GM23338 (cell line): ENCODE results near the gene KIF3C. TPM values are rescaled to one million over a fixed set of nuclear protein-coding genes. Genes with fewer than 3 reads are reported as not detected.

Experiments used
- ATAC-seq: fragments of 200-7000 bp; cut with Tn5 transposase; 3 replicates; pipeline ENCODE4 v1.9.1; 2020
- DNase-seq: peaks from one replicate; pipeline ENCODE4 v3.0.0-alpha.2; 2015; ENCODE audit warnings: low spot score
- H2AFZ ChIP-seq: fragments of 200-600 bp; sonication (generic); 2 replicates; pipeline ENCODE4 v1.8.0; 2016; ENCODE audit warnings: antibody characterized with exemption, mild to moderate bottlenecking, moderate library complexity
- H3F3A ChIP-seq: fragments of 200-600 bp; sonication (generic); replicated peaks from 2 replicates; pipeline ENCODE4 v1.8.0; 2017; ENCODE audit warnings: antibody characterized with exemption, mixed run types, low read depth
- H3K27ac ChIP-seq: fragments of 200-600 bp; sonication (generic); 2 replicates; pipeline ENCODE4 v1.6.1; 2016; ENCODE audit warnings: low read depth
- H3K27me3 ChIP-seq: fragments of 200-600 bp; sonication (generic); 2 replicates; pipeline ENCODE4 v1.8.0; 2016; ENCODE audit warnings: mild to moderate bottlenecking, mixed run types, moderate library complexity; ENCODE audit not compliant: insufficient read depth
- H3K36me3 ChIP-seq: fragments of 200-600 bp; sonication (generic); 2 replicates; pipeline ENCODE4 v1.8.0; 2016; ENCODE audit warnings: mild to moderate bottlenecking; ENCODE audit not compliant: insufficient read depth
- H3K4me1 ChIP-seq: fragments of 200-600 bp; sonication (generic); 2 replicates; pipeline ENCODE4 v1.8.0; 2016; ENCODE audit warnings: mild to moderate bottlenecking, moderate library complexity; ENCODE audit not compliant: insufficient read depth
- H3K4me2 ChIP-seq: fragments of 200-600 bp; sonication (generic); 2 replicates; pipeline ENCODE4 v1.7.1; 2017; ENCODE audit warnings: mixed run types
- H3K4me3 ChIP-seq: fragments of 200-600 bp; sonication (generic); 2 replicates; pipeline ENCODE4 v1.6.1; 2016; ENCODE audit warnings: mixed run types
- H3K79me2 ChIP-seq: fragments of 200-600 bp; sonication (generic); replicated peaks from 2 replicates; pipeline ENCODE4 v1.8.0; 2017; ENCODE audit warnings: mild to moderate bottlenecking; ENCODE audit not compliant: insufficient read depth
- H3K9me2 ChIP-seq: fragments of 200-600 bp; sonication (generic); 2 replicates; pipeline ENCODE4 v1.8.0; 2017; ENCODE audit not compliant: insufficient read depth
- H4K20me1 ChIP-seq: fragments of 200-600 bp; sonication (generic); replicated peaks from 2 replicates; pipeline ENCODE4 v1.8.0; 2017; ENCODE audit warnings: mild to moderate bottlenecking; ENCODE audit not compliant: insufficient read depth
- H3K27ac Mint-ChIP-seq: 2 replicates; pipeline ENCODE4 v1.8.0; 2020; ENCODE audit warnings: inconsistent platforms, mild to moderate bottlenecking, moderate library complexity, mixed read lengths
- H3K27me3 Mint-ChIP-seq: 3 replicates; pipeline ENCODE4 v1.8.0; 2022; ENCODE audit warnings: low read depth, mild to moderate bottlenecking, moderate library complexity, mixed read lengths, inconsistent platforms; ENCODE audit not compliant: insufficient read depth, poor library complexity
- H3K36me3 Mint-ChIP-seq: 3 replicates; pipeline ENCODE4 v1.8.0; 2021; ENCODE audit warnings: low read depth, mild to moderate bottlenecking, inconsistent platforms, moderate library complexity, mixed read lengths
- H3K4me1 Mint-ChIP-seq: 3 replicates; pipeline ENCODE4 v1.8.0; 2020; ENCODE audit warnings: mild to moderate bottlenecking, inconsistent platforms, mixed read lengths
- H3K4me3 Mint-ChIP-seq: 3 replicates; pipeline ENCODE4 v1.8.0; 2021; ENCODE audit warnings: moderate library complexity, mild to moderate bottlenecking, inconsistent platforms, mixed read lengths
- H3K9me3 Mint-ChIP-seq: 3 replicates; pipeline ENCODE4 v1.8.0; 2020; ENCODE audit warnings: moderate library complexity, mild to moderate bottlenecking, inconsistent platforms, mixed read lengths
- CREB1 ChIP-seq: fragments of 250-450 bp; sonication (Bioruptor Pico); IDR thresholded peaks from 2 replicates; pipeline ENCODE4 v1.5.0; 2020; ENCODE audit warnings: low read depth, mild to moderate bottlenecking, moderate library complexity
- ETS1 ChIP-seq: IDR thresholded peaks from 2 replicates; pipeline ENCODE4 v1.6.1; 2016; ENCODE audit warnings: antibody characterized with exemption
- EZH2 ChIP-seq: fragments of 200-600 bp; sonication (generic); IDR thresholded peaks from one replicate; pipeline ENCODE4 v1.8.0; 2017; ENCODE audit warnings: antibody characterized with exemption, mild to moderate bottlenecking, low read depth; ENCODE audit not compliant: unreplicated experiment
- JUNB ChIP-seq: IDR thresholded peaks from one replicate; pipeline ENCODE4 v1.6.1; 2016; ENCODE audit warnings: antibody characterized with exemption; ENCODE audit not compliant: unreplicated experiment
- NANOG ChIP-seq: IDR thresholded peaks from 2 replicates; pipeline ENCODE4 v1.6.1; 2016; ENCODE audit warnings: antibody characterized with exemption, borderline replicate concordance
- REST ChIP-seq: IDR thresholded peaks from one replicate; pipeline ENCODE4 v1.6.1; 2018; ENCODE audit warnings: antibody characterized with exemption; ENCODE audit not compliant: unreplicated experiment
- STAT1 ChIP-seq: IDR thresholded peaks from one replicate; pipeline ENCODE4 v1.6.1; 2016; ENCODE audit warnings: antibody characterized with exemption; ENCODE audit not compliant: unreplicated experiment
- ZNF114 ChIP-seq: fragments of 250-450 bp; sonication (Bioruptor Pico); IDR thresholded peaks from 2 replicates; pipeline ENCODE4 v1.5.0; 2020; ENCODE audit warnings: mild to moderate bottlenecking, moderate library complexity
- ZNF331 ChIP-seq: fragments of 250-450 bp; sonication (Bioruptor Pico); IDR thresholded peaks from 2 replicates; pipeline ENCODE4 v1.5.0; 2020; ENCODE audit warnings: low read depth, mild to moderate bottlenecking, moderate library complexity
- ZNF462 ChIP-seq: fragments of 250-450 bp; sonication (Bioruptor Pico); IDR thresholded peaks from 2 replicates; pipeline ENCODE4 v1.5.0; 2020; ENCODE audit warnings: mild to moderate bottlenecking, moderate library complexity
- polyA plus RNA-seq: library from polyadenylated mRNA; unstranded; fragments of >200 nt; fragmentation: Nextera tagmentation; extraction: Ambion mirVana; gene quantifications from 2 replicates; pipeline ENCODE4 v1.2.1, GENCODE V29; 2016
- total RNA-seq: library from RNA; depleted of rRNA; stranded (reverse); fragments of >200 nt; shearing (Covaris generic); gene quantifications from 2 replicates; pipeline ENCODE4 v1.2.3, GENCODE V29; 2014
- TF ChIP-seq, protein P1 (sequence below), 2 experiments: fragments of 200-600 bp in 1 of 2; sonication (generic) in 1 of 2; conservative IDR thresholded peaks; 2 replicates each; pipeline versions ENCODE4 v1.5.1 to v1.6.1; 2016 to 2017; ENCODE audit warnings: antibody characterized with exemption in 2 of 2, low read depth in 2 of 2, mild to moderate bottlenecking in 2 of 2, moderate library complexity in 1 of 2

The KIF3C gene
- total and polyA plus RNA-seq, 2 experiments from 2014 or later, result 14.9 to 40.0 TPM

DNA sequence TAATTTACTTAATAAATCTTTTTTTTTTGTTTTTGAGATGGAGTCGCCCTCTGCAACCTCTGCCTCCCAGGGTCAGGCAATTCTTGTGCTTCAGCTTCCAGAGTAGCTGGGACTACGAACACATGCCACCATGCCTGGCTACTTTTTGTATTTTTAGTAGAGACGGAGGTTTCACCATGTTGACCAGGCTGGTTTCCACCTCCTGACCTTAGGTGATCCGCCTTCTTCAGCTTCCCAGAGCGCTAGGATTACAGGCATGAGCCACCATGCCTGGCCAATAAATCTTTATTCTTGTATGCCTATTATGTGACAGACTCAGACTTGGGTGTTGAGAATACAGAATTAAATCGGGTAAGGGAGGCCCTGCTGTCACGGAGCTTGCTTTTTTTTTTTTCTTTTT lies 87.3 kb downstream of the KIF3C start:
- Histone ChIP-seq H3K4me1 (peaks cover 7% of the 10 kb centered on the region; the same call in 1 of the 2 replicates), H3K9me2 (no peaks in the 10 kb centered on the region), H3K4me3 (no peak overlapping the region), H4K20me1 (no peaks in the 10 kb centered on the region; the same call in 1 of the 2 replicates), H3K79me2 (no peaks in the 10 kb centered on the region), H2AFZ (peak overlapping the region; percentile 83; the same call in 1 of the 2 replicates), H3K27me3 (no peaks in the 10 kb centered on the region), H3K27ac (no peak overlapping the region), H3F3A (no peaks in the 10 kb centered on the region), H3K36me3 (no peaks in the 10 kb centered on the region), H3K4me2 (no peak overlapping the region)
- Mint-ChIP-seq H3K9me3 (no peaks in the 10 kb centered on the region; the same call in 2 of the 3 replicates), H3K36me3 (no peaks in the 10 kb centered on the region), H3K4me1 (peaks cover 7% of the 10 kb centered on the region), H3K27me3 (peaks cover 10% of the 10 kb centered on the region), H3K27ac (no peak overlapping the region), H3K4me3 (no peak overlapping the region)
- DNase-seq, result no peak
- no peak for TF ChIP-seq EZH2
- TF ChIP-seq JUNB, result no peak
- TF ChIP-seq REST, result no peak
- TF ChIP-seq ZNF114 (CRISPR knock-in tag), result no peak
- TF ChIP-seq, protein P1, sequence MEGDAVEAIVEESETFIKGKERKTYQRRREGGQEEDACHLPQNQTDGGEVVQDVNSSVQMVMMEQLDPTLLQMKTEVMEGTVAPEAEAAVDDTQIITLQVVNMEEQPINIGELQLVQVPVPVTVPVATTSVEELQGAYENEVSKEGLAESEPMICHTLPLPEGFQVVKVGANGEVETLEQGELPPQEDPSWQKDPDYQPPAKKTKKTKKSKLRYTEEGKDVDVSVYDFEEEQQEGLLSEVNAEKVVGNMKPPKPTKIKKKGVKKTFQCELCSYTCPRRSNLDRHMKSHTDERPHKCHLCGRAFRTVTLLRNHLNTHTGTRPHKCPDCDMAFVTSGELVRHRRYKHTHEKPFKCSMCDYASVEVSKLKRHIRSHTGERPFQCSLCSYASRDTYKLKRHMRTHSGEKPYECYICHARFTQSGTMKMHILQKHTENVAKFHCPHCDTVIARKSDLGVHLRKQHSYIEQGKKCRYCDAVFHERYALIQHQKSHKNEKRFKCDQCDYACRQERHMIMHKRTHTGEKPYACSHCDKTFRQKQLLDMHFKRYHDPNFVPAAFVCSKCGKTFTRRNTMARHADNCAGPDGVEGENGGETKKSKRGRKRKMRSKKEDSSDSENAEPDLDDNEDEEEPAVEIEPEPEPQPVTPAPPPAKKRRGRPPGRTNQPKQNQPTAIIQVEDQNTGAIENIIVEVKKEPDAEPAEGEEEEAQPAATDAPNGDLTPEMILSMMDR (conservative IDR thresholded peaks at IDR 0.05; ENCODE audit: low read depth in 2 of 2), result no peak
- no peak for TF ChIP-seq STAT1
- TF ChIP-seq ETS1, result no peak
- no peak for TF ChIP-seq NANOG
- no peak for TF ChIP-seq CREB1 (CRISPR knock-in tag)
- no peak for TF ChIP-seq ZNF462
- no peak for TF ChIP-seq ZNF331
- no peak for ATAC-seq
